GM12878 (cell line): ENCODE measurements around the gene RALGAPB. TPM values are rescaled to one million over a fixed set of nuclear protein-coding genes. Genes with fewer than 3 reads are reported as not detected.

Source experiments
- CBX5 ChIP-seq: sonication (generic); IDR thresholded peaks from 2 replicates; pipeline ENCODE4 v1.6.1; 2016; ENCODE audit warnings: low read depth, moderate library complexity, mild to moderate bottlenecking, inconsistent platforms
- FOS ChIP-seq: IDR thresholded peaks from 3 replicates; pipeline ENCODE4 v1.6.1; 2011; ENCODE audit warnings: borderline replicate concordance; ENCODE audit not compliant: insufficient read length; ENCODE audit errors: extremely low read depth
- JUNB ChIP-seq: IDR thresholded peaks from 2 replicates; pipeline ENCODE4 v1.6.1; 2016; ENCODE audit warnings: antibody characterized with exemption, mild to moderate bottlenecking
- MXI1 ChIP-seq: fragments of 150-350 bp; IDR thresholded peaks from 2 replicates; pipeline ENCODE4 v1.6.1; 2011; ENCODE audit warnings: low read depth, mild to moderate bottlenecking, inconsistent platforms, low read length, improper control_type of control experiment
- MYB ChIP-seq: fragments of 150-350 bp; IDR thresholded peaks from 2 replicates; pipeline ENCODE4 v1.6.1; 2014; ENCODE audit warnings: mild to moderate bottlenecking, low read depth, low read length, borderline replicate concordance
- PAX8 ChIP-seq: fragments of 450-650 bp; IDR thresholded peaks from 2 replicates; pipeline ENCODE4 v1.6.1; 2017; ENCODE audit warnings: mild to moderate bottlenecking, moderate library complexity
- PRDM15 ChIP-seq: fragments of 450-650 bp; formaldehyde crosslinking; IDR thresholded peaks from 2 replicates; pipeline ENCODE4 v1.4.0; 2020; ENCODE audit warnings: mild to moderate bottlenecking, moderate library complexity
- REST ChIP-seq: IDR thresholded peaks from 2 replicates; pipeline ENCODE4 v1.6.1; 2012; ENCODE audit warnings: mild to moderate bottlenecking, low read depth, low read length
- ZNF217 ChIP-seq: fragments of 450-650 bp; IDR thresholded peaks from 2 replicates; pipeline ENCODE4 v1.6.1; 2017; ENCODE audit warnings: antibody characterized with exemption, mild to moderate bottlenecking
- polyA plus RNA-seq, 11 experiments: library from polyadenylated mRNA; depleted of rRNA in 4 of 11; unstranded in 6 of 11; stranded (reverse) in 5 of 11; fragments of >200 nt; fragmentation: Nextera tagmentation in 4 of 11; fragmentation: Illumina TruSeq in 1 of 11; extraction: Ambion mirVana in 4 of 11; extraction: Trizol in 1 of 11; gene quantifications; 1 replicate in 1 of 11; 2 replicates in 10 of 11; pipeline versions ENCODE4 v1.2.1 to v1.2.3, GENCODE V29; 2011 to 2016; ENCODE audit warnings: inconsistent platforms in 2 of 11, missing spikeins in 2 of 11, low read depth in 1 of 11
- total RNA-seq, 4 experiments: library from RNA; depleted of rRNA in 3 of 4; stranded (reverse); fragments of >200 nt in 3 of 4; fragmentation: Illumina TruSeq in 1 of 4; extraction: Trizol in 1 of 4; gene quantifications; 2 replicates each; pipeline versions ENCODE4 v1.2.1 to v1.2.3, GENCODE V29; 2013 to 2021

The RALGAPB gene
- total and polyA plus RNA-seq, 10 of the 15 experiments (the other 5 are each of a cell fraction or from before 2014, with no cell fraction given): 3.7 to 23.2 (median 15.5) TPM

- TF ChIP-seq PRDM15 (CRISPR knock-in tag) (no peak), CBX5 (no peak), FOS (no peak), JUNB (no peak), PAX8 (no peak), MYB (no peak), MXI1 (no peak), ZNF217 (no peak), REST (no peak)
Measured at GRCh38 chr20:38548356-38549083, 75.9 kb downstream of the RALGAPB start (continued).
